ENCODE results near the gene ALX4. TPM values are rescaled to one million over a fixed set of nuclear protein-coding genes. Genes with fewer than 3 reads are reported as not detected.

Gene ALX4
- total and polyA plus RNA-seq, 9 of the 15 experiments (the other 6 are each of a cell fraction or from before 2014, with no cell fraction given), result 0.07 to 1.2 (median 0.33) TPM

DNA sequence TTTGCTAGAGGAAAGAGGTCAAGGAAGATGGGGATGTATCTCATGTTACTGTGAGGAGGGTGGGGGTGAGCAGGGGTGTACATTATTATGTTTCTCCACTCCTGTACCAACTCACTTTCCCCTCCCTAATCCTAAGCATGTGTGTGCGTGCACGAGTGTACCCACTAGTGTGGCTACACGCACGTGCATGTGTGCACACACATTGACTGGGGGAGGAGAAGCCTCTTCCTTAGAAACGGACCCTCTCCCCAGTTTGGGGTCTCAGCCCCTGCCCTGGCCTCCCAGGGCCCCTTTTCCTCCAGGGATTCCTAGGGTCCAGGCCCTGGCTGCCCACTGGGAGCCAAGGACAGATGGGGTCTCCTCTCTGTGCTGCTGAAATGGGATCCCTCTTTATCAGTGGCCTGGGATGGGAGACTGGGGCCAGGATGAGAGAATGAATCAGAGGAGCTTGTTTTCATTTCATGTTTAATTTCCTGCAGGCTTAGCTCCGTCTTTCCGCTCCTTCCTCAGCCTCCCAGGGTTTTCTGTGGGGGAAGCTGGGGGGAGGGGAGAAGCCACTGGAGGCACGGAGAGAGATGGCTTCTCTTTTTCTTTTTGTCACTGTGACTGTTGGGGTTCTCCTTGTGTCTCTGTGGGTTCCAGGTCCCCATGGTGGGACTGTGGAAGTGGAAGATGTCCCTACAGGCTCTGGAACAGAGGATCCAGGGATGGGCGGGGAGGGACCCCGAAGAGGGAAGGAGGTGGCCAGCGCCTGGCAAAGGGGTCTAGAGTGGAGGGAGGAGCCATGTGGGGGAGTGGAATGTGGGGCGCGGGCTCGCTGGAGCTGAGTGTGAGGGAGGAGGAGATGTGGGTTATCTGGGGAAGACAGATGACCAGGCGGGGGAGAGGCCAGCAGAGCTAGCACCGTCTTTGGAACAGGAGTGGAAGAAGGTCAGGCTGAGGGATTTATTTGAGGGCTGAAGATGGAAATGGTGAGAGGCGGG is 40.3 kb downstream of the ALX4 start (continued):
- TF ChIP-seq NR0B1 (IDR thresholded peaks at IDR 0.05; ENCODE audit: partially characterized antibody), result no peak
- TF ChIP-seq HNRNPH1 (optimal IDR thresholded peaks at IDR 0.05; ENCODE audit: low read depth, low read length), result no peak
- TF ChIP-seq BACH1 (tag; IDR thresholded peaks at IDR 0.05), result no peak
- TF ChIP-seq, protein P1, sequence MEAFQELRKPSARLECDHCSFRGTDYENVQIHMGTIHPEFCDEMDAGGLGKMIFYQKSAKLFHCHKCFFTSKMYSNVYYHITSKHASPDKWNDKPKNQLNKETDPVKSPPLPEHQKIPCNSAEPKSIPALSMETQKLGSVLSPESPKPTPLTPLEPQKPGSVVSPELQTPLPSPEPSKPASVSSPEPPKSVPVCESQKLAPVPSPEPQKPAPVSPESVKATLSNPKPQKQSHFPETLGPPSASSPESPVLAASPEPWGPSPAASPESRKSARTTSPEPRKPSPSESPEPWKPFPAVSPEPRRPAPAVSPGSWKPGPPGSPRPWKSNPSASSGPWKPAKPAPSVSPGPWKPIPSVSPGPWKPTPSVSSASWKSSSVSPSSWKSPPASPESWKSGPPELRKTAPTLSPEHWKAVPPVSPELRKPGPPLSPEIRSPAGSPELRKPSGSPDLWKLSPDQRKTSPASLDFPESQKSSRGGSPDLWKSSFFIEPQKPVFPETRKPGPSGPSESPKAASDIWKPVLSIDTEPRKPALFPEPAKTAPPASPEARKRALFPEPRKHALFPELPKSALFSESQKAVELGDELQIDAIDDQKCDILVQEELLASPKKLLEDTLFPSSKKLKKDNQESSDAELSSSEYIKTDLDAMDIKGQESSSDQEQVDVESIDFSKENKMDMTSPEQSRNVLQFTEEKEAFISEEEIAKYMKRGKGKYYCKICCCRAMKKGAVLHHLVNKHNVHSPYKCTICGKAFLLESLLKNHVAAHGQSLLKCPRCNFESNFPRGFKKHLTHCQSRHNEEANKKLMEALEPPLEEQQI (IDR thresholded peaks at IDR 0.05), result peak; percentile 83; the same call in 1 of the 2 replicates
- TF ChIP-seq ZZZ3 (IDR thresholded peaks at IDR 0.05), result no peak
- TF ChIP-seq HNRNPL (IDR thresholded peaks at IDR 0.05; ENCODE audit: low read depth, low read length), result no peak
- no peak for TF ChIP-seq ZNF436 (CRISPR knock-in tag; IDR thresholded peaks at IDR 0.05)
- no peak for TF ChIP-seq SRSF1 (IDR thresholded peaks at IDR 0.05; ENCODE audit: low read depth, low read length)
- no peak for TF ChIP-seq COPS2 (conservative IDR thresholded peaks at IDR 0.05)
- TF ChIP-seq SP2 (IDR thresholded peaks at IDR 0.05; ENCODE audit: extremely low read depth, low read depth, low read length, poor library complexity, severe bottlenecking), result no peak
- TF ChIP-seq KLF1 (tag; IDR thresholded peaks at IDR 0.05), result no peak
- no peak for TF ChIP-seq MAFG (tag; conservative IDR thresholded peaks at IDR 0.05)
- TF ChIP-seq CHD1 (IDR thresholded peaks at IDR 0.05; ENCODE audit: low read length), result no peak
- TF ChIP-seq ESRRA (IDR thresholded peaks at IDR 0.05; ENCODE audit: borderline replicate concordance, low read depth), result peak; percentile 73; the same call in 1 of the 2 replicates
- peak; percentile 40; the same call in 1 of the 2 replicates for TF ChIP-seq ZNF444 (CRISPR knock-in tag; IDR thresholded peaks at IDR 0.05)
- peak; percentile 84 for TF ChIP-seq ZNF263 (CRISPR knock-in tag; IDR thresholded peaks at IDR 0.05; ENCODE audit: borderline replicate concordance)
- no peak for TF ChIP-seq TAF15 (IDR thresholded peaks at IDR 0.05; ENCODE audit: low read depth, low read length)
- TF ChIP-seq CC2D1A (IDR thresholded peaks at IDR 0.05), result peak; percentile 92; the same call in 1 of the 2 replicates
- TF ChIP-seq ZNF707 (CRISPR knock-in tag; conservative IDR thresholded peaks at IDR 0.05), result no peak
- TF ChIP-seq NFATC3 (IDR thresholded peaks at IDR 0.05), result no peak
- TF ChIP-seq NONO (IDR thresholded peaks at IDR 0.05; ENCODE audit: low read depth in 2 of 2, low read length in 1 of 2), result peak in 1 of 2 experiments; percentile 76; a peak in 1 of 4 replicates
- no peak for TF ChIP-seq TGIF2 (CRISPR knock-in tag; IDR thresholded peaks at IDR 0.05)
- TF ChIP-seq ZNF143 (CRISPR knock-in tag; IDR thresholded peaks at IDR 0.05), result peak; percentile 31; the same call in 1 of the 2 replicates
